HG02678 (cell line): ENCODE data around the gene RAB11FIP4.

Experiments
- ATAC-seq: cut with Tn5 transposase; IDR thresholded peaks from one replicate; pipeline ENCODE4 v1.9.1; 2021; ENCODE audit warnings: mild to moderate bottlenecking, moderate library complexity; ENCODE audit not compliant: unreplicated experiment

The RAB11FIP4 gene

DNA sequence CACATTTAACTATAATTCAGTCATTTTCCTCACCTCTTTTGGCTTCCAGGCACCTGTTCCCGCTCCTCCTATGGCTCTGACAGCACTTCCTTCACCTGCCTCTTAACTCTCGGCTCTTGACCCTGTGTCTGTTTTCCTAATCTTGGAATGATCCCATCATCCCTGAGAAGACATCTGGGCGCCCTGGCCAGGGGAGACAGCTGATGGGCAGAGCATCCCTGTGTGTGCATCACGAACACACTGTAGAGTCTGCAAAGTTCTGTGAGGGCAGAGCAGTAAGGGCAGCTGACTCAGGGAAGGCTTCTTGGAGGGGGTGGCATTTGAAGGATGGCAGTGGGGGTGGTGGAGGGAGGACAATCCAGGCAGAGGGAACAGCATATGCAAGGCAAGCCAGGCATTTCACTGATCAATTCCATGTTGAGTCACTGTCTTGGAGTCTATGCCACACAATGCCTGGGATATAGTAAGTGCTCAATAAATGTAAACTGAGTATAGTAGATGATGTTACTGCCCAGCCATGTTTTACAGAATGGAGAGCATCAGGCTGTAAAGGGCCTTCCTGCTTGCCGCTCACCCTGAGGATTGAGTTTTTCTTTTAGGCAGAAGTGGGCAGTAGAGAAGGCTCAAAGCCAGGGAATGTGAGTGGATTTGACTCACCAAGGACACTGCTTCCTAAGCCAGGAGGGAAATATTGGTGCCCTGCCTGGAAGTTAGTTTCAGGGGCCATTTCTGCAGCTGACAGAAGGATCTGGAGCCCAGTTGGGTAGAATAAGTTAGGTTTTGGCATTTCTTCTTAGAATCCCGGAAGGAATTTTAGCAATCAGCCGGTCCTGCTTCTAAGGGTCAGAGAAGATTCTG, 5.8 kb upstream of the RAB11FIP4 start:
- no peak for ATAC-seq

DNA sequence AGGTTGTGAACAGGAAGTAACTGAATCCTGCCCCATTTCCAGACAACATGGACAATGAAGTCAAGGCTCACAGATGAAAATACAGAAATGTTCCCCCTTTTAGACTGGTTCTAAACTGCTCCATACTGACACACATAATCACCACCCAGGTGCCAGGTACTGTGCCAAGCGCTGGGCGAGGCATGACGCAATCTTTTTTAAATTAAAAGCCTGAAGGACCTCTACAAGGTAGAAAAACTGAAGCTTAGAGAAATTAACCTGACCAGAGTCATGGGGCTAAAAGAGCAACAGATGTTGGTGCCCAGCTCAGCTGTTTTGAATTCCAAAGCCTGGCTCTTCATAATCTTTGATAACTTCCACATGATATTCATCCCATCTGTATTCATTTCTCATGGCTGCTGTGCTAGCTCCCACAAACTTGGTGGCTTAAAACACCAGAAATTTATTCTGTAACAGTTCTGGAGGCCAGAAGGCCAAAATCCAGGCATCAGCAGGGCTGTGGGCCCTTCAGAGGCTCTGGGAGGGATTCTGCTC, 4.9 kb upstream of the RAB11FIP4 start:
- ATAC-seq: no peak

DNA sequence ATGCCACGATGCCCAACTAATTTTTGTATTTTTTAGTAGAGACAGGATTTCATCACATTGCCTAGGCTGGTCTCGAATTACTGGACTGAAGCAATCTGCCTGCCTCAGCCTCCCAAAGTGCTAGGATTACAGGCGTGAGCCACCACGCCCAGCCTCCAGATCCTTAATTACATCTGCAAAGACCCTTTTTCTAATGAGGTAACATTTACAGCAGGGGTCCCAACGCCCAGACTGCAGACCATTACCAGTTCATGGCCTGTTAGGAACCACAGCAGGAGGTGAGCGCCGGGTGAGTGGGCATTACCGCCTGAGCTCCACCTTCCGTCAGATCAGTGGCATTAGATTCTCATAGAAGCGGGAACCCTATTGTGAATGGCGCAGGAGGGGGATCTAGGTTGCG, 4.0 kb upstream of the RAB11FIP4 start:
- ATAC-seq: no peak

DNA sequence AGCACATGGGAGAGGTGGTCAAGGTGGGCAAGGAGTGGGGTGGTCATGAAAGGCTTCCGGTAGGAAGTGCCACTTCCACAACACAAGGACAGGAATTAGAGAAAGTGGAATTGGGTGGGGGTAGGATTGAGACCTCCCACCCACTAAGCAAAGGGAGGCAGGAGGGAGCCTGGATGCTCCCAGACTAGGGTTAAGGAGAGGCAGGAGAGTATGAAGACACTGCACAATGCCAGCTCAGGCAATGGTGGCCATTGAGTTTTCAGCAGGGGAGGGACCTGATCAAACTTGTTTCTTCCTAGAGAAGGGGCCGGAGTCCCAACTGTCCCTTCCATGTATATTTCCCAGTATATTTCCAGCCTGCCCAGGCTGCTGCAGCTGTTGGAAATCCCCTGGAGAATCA, 3.1 kb upstream of the RAB11FIP4 start:
- ATAC-seq: no peak

DNA sequence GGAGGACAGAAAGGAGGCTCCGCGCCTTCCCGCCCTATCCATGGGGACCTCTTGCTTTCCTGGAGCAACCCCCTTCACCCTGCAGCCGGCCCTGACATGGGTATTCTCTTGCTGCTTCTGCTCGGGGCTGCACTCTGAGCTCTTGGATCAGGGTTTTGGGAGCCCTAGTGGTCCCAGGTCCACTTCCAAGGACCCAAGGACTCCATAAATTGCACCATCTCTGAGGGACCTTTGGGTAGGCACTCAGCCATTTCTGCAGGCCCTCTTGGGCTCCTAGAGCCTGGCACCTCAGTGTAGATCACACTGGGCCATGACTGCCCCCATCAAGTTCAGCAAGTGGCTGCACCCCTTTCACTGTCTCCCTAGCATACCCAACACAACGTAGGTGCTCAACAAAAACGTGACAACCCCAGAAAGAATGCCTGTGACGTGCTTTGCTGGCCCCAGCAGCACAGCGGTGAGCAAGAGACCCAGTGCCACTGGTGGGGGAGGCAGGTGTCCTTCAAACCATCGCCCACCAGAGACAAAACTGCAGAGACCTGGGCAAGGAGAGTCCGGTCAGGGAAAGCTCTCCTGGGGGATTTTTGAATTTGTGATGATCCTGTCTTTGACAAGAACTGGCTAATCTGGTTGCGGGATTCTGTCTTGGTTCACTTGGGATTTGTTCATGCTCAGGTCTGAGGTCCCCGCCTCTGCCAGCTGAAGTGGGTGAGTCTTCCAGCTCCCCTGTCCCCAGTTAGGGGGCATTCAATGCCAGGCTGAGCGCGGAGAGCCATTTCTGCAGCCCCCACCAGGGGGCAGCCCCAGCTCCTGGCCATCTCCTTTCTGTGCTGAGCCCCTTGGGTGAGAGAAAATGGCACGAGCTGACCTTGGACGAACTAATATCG, 2.5 kb upstream of the RAB11FIP4 start:
- ATAC-seq: no peak

DNA sequence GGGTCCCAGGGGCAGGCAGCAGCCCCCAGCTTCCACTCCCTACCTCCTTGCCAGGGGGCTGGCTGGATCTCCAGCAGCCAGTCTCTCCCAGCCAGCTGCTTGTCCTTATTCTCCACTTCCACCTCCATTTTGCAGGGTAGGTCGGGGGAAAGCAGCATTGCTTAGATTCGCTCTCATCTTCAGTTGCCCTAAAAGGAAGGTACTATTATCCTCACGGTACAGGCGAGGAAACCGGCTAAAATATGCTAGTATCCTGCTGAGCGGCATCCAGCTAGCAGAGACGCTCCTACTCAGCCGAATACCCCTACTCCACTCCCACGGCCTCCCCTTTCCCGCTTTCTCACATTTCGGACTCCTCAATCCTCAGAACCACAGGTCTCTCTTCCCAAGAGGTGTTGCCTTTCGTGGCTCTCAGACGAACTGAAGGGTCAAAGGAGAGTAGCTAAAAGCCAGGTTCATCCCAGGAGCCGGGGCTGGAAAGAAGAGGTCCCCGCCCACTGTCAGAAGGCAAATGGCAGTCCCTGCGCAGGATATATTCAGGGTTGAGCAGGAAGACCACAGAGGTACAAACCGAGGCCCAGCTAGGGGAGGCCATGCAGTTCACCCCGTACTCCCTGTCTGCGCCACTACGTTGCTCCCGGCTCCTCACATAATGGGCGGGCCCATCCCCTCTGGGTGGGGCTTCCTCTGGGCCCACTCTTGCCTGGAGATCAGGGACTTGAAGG, 1.7 kb upstream of the RAB11FIP4 start:
- ATAC-seq: no peak

DNA sequence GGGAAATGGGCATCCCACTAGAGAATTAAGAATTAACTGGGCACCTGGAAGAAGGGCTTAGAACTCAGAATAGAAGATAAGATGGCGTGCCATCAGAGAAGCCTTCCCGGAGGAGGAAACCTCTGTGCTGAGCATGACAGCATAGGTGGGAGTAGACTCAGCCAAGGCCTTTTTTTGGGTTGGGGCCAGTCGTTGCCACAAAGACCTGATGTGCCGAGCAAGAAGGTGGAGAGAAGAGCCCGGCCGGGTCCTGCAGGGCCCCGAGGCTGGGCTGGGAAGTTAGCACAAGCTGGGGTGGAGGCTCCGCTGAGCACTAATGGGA, 1.1 kb upstream of the RAB11FIP4 start:
- ATAC-seq: no peak

DNA sequence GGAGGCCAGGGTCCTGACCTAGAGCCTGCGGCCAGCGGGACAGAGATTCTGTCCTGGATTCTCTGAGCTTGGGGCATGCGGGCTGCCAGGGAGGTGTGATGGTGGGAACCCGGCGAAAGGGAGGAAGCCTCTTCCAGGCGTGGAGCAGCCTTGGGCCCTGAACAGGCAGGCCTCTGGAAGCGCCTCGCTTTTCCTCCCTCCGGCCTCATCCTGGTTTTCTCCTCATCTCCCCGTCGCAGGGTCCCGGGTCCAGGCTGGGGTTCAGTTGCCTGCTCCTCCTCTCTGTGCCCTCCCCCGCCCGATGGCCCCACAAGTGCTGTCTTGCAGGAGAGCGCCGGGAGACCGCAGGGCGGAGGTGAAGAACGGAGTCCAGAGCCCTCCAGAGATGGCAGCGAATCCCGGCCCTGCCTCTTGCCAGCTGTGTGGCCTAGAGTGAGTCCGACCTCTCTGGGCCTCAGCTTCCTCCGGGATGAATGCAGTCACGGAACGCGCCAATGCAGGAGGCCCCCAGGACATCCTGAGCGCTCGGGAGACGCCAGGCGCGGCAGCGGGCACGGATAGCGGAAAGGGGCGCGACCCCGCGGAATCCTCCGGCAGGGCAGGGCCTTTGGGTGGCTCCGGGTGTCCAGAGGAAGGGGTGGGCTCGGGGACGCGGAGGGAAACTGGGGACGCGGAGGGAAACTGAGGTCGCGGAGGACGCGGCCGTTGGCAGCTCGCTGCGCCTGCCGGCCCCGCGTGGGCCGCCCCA, 553 bp upstream of the RAB11FIP4 start:
- ATAC-seq: no peak

DNA sequence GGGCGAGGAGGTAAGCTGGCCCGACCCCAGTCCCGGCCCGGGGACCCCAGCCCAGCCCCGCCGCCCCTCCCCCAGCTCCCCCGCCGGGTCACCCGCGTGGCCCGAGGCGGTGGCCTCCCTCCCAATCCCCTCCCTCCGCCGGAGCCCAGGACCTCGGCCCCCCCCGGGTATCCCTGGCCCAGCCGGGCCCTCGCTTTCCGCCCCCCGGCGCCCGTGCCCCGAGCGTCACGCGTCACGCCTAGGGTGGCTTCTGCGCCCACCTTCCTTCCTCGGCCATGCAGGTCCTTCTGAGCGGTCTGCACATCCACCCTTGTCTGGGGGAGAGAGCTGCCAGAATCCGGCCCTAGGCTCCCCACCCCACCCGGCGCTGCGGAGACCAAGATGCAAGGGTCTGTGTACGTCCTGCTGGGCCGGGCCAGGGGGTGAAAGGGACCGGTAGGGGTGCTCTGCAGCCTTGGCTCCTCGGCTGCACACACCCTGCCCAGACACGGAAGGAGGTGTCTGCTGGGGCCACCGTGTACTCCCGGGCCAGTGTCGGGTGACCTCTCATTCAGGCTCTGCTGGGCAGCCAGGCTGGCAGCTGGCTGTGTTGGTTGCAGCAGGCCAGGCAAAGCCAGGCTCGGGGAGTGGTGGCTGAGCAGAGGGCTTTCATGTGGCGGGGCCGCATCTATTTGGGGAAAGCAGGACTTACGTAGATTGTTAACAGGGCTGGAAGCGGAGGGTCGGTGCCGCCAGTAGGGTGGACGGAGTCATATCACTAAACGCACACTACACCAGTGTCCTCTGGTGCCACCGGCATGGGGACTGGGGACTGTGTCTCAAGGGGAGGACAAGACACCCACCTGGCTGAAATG, 754 bp downstream of the RAB11FIP4 start:
- no peak for ATAC-seq

DNA sequence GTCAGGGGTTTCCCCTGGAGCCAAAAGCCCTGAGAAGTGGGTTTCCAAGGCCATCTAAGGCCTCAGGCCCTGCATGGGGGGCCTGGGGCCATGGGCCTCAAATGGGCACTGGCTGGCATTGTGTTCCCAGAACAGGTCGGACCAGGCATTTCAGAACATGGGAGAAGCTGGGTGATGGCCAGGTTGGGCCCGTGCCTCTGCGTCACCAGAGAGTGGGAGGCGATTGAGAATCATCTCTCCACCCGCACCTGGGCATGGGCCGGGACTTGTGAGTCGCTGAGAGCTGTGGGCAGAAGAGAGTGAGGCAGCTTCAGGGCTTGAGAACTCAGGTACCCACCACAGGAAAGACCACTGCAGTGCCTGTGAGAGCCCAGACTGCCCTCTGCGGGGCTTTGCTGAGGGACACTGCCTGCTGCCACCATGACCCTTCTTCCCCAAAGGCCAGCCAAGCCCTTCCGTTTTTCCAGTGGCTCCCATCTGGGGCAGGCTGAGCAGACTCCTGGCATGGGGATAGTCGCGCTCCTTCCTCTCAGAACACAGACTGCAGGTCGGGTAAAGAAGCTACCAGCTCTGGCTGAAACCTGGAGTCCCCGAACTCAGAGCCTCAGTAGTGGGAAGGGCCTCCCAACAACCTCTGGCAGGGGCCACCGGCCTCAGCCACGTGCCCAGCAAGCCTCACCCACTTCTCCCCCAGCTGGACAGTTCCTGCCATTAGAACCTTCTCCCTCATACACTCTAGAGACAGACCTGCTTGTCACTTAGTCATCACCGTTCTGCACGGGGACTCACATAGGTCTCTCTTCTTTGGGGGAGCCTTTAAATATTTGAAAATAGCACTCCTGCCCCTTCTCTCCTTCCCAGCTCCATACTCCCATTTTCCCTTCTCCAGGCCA, 1.6 kb downstream of the RAB11FIP4 start:
- no peak for ATAC-seq

DNA sequence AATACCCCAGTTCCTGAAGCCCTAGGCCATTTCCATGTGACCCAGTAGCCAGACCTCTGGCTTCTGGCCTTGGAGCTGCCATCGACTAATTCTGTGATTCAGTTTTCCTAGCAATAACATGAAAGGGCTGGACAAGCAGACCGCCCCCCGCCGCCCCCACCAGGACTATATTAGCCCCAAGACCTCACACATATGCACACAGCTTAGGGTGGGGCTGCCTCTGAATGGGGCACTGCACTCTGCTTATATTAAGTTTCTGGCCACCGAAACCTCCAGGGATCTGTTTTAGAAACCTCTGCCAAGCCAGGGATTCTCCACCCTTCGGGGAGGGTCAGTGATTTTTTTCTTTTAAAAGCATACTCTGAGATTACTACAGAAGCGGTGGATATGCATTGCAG, 2.3 kb downstream of the RAB11FIP4 start:
- no peak for ATAC-seq

DNA sequence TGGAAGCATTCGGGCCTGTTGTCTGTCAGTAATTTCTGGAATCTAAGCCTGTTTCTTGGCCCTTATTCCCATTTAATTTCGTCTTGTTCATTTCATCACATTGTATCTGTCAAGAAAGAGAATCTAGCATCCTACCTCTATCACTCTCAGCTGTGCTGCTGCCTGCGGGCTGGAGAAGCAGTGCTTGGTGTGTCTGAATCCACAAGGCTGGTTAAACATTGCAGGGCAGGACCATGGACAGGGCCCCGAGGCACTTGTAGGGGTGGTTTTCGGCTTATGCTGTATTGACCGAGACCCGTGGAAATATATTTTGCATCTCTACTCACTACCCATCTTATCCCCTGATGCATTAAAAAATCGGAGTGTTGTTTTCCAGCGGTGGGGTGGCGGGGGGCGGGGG, 3.1 kb downstream of the RAB11FIP4 start:
- ATAC-seq: no peak

DNA sequence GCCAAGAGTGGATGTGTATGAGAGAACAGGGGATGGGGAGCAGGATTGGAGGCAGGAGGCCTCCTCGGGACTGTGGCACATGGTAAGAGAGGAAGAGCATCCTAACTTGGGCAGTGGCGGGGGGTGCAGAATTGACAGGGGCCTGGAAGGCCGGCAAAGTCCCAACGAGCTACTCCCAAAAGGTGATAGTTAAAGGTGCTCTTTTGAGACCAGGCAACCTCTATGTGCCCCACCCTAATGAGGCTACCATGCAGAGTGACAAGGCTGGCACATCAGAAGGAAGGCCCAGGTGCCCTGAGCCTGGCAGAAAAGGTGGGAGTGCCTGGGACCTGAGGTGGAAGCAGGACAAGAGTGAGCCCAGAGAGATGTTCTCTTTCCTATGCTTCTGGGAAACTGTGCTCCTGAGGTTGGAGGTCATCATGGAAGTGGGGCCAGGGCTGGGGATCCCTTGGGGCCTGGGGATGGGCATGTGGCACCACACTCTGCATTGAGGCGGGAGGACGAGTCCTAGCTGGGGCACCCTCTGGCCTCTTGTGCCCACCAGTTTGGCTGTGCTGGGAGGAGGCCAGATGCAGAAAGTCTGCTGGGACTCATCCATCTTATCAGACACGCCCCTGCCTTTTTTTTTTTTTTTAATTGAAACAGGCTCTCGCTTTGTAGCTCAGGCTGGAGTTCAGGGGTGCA, 5.9 kb downstream of the RAB11FIP4 start:
- no peak for ATAC-seq

DNA sequence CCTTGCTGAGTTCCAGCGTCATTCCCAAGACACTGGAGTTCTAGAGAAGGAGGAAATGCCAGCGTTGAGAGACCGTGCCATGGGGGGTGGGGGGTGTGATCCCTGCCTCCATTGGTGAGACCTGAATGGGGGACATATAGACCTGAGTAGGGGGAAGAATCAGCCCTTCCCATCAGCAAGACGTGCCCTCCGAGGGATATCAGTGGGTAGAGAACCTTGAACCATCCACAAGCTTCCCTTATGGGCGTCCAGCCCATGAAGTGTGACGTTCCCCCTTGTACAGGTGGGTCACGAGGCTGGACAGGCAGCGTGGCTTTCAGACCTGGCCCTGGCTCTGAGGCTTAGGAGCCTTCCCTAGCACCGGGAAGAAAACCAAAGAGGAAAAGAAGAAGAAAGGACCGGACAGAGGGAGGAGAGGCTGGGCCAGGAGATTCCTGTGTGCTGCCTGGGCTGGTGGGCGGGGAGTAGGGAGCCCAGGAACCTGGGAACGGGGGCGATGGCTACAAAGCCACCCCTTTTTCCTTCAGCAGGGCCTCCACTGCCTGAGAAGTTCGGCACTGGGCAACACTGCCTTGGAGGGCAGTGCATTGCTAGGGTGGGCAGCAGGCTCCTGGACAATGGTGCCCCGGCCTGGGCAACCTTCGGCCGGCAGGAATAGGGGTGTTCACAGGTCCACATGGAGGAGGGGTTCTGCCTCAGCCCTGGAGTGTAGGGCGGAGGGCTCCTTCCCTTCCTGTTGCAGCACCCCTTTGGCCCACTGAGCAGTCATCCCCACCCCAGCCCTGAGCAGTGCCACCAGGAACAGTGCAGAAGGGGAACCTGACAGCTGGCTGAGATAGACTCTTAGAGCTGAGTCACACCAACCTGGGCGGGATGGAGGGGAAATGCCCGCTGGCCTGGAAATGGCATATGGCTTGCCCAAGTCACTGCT, 7.2 kb downstream of the RAB11FIP4 start:
- ATAC-seq: no peak

DNA sequence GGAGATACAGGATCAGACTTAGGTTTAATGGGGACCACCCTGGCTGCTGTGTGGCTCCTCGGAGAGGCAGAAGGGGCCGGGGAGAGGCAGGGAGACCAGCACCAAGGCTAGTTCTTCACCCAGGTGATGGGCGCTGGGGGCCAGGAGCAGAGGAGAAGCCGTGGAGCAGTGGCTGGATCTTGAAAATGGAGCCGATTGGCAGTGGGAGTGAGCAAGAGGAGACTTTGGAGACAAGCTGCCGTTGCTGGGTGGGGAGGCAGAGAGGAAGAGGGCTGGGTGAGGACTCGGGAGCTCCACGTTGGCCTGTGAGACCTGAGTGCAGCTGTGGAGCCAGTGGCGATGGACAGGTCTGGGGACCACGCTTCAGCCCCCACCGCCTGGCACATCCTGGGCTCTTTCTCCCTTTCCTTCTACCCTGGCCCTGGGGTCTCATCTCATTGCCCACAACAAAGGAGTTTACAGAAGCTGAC, 9.0 kb downstream of the RAB11FIP4 start:
- no peak for ATAC-seq

DNA sequence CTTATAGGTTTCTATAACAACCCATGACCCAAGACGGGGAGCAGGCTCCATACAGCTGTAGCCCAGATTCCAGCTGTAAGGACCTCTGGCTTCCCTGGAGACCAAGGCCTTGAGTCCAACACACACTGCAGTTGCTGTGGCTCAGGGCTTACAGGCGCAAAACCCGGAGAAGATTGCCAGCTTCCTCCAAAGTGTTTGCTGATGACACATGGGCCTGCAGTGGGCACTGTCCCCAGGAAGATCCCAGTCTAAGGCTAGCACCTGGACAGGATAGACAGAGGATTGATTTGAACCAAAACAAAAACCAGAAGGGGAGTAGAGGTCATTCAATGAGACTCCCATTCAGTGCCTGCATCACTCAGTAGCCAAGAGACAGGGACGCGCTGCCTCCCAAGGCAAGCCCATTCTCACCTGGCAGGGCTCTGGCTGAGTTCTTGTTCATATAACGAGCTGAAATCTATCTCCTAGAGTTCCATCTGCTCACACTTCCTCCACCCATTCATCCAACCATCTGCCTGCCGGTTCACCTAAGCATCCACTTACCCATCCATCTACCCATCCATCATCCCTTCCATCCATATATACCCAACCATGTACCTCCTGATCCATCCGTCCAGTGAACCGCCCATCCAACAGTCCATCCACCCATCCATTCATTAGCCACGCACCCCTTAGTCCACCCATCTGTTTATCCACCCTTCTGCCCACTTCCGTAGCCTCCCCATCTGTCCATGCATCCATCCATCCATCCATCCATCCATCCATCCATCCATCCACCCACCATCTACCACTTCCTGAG, 10.2 kb downstream of the RAB11FIP4 start:
- no peak for ATAC-seq
